IMR-90 (cell line): ENCODE data around the gene PXDC1. TPM values are rescaled to one million over a fixed set of nuclear protein-coding genes. Genes with fewer than 3 reads are reported as not detected.

Experiments used
- ATAC-seq: fragments of 200-7000 bp; cut with Tn5 transposase; 2 replicates; pipeline ENCODE4 v1.9.1; 2020; ENCODE audit warnings: low read depth, mild to moderate bottlenecking, moderate library complexity
- BruUV-seq: library from RNA; stranded (reverse); fragments of 400-500 nt; replicated peaks from 2 replicates; lab custom pipeline; 2021; lab: Mats Ljungman, UMichigan
- CTCF ChIA-PET: fragments of 300-600 bp; formaldehyde crosslinking; extraction: SDS; loops from one replicate; lab custom pipeline; 2021; ENCODE audit warnings: antibody characterized with exemption; lab: Yijun Ruan, JAX
- POLR2A ChIA-PET: fragments of 300-600 bp; sonication (Branson Sonifier 250); formaldehyde crosslinking; loops from one replicate; lab custom pipeline; 2022; ENCODE audit warnings: antibody characterized with exemption; ENCODE audit not compliant: unreplicated experiment; lab: Charles Lee
- DNase-seq: peaks from one replicate; pipeline ENCODE4 v3.0.0; 2013
- H2AFZ ChIP-seq: replicated peaks from 2 replicates; pipeline ENCODE3; 2013; ENCODE audit warnings: low read length, mild to moderate bottlenecking; ENCODE audit not compliant: poor library complexity
- H2AK5ac ChIP-seq: 2 replicates; pipeline ENCODE4 v1.6.1; 2013; ENCODE audit warnings: low read depth, low read length, inconsistent platforms
- H2AK9ac ChIP-seq: replicated peaks from 2 replicates; pipeline ENCODE3; 2013; ENCODE audit warnings: mild to moderate bottlenecking, low read depth, low read length, moderate library complexity; ENCODE audit not compliant: poor library complexity
- H2BK120ac ChIP-seq: 2 replicates; pipeline ENCODE4 v1.6.1; 2013; ENCODE audit warnings: low read depth, low read length, inconsistent platforms
- H2BK15ac ChIP-seq: 3 replicates; pipeline ENCODE4 v1.6.1; 2013; ENCODE audit warnings: low read depth, low read length, inconsistent platforms
- H2BK20ac ChIP-seq: 2 replicates; pipeline ENCODE4 v1.6.1; 2013; ENCODE audit warnings: low read depth, mild to moderate bottlenecking, inconsistent platforms, low read length, moderate library complexity
- H2BK5ac ChIP-seq: 2 replicates; pipeline ENCODE4 v1.6.1; 2013; ENCODE audit warnings: mild to moderate bottlenecking, low read depth, low read length, inconsistent platforms; ENCODE audit not compliant: poor library complexity, severe bottlenecking
- H3K14ac ChIP-seq: replicated peaks from 2 replicates; pipeline ENCODE4 v1.6.1; 2013; ENCODE audit warnings: low read depth, low read length, inconsistent platforms
- H3K18ac ChIP-seq: 2 replicates; pipeline ENCODE4 v1.6.1; 2013; ENCODE audit warnings: low read depth, low read length, control low read depth
- H3K23ac ChIP-seq: 2 replicates; pipeline ENCODE4 v1.6.1; 2013; ENCODE audit warnings: low read depth, low read length, inconsistent platforms
- H3K27ac ChIP-seq: 2 replicates; pipeline ENCODE4 v1.5.1; 2013; ENCODE audit warnings: mild to moderate bottlenecking, control low read depth, low read length; ENCODE audit not compliant: insufficient read depth
- H3K27me3 ChIP-seq: 2 replicates; pipeline ENCODE4 v1.6.1; 2013; ENCODE audit warnings: low read length; ENCODE audit not compliant: control insufficient read depth, insufficient read depth
- H3K36me3 ChIP-seq: 2 replicates; pipeline ENCODE4 v1.6.1; 2013; ENCODE audit warnings: low read length, mixed read lengths; ENCODE audit not compliant: control insufficient read depth, insufficient read depth
- H3K4ac ChIP-seq: 2 replicates; pipeline ENCODE4 v1.6.1; 2013; ENCODE audit warnings: low read depth, low read length, inconsistent platforms
- H3K4me1 ChIP-seq: 2 replicates; pipeline ENCODE4 v1.6.1; 2013; ENCODE audit warnings: low read length, mixed read lengths; ENCODE audit not compliant: control insufficient read depth, insufficient read depth
- H3K4me2 ChIP-seq: 2 replicates; pipeline ENCODE4 v1.6.1; 2013; ENCODE audit warnings: low read depth, mild to moderate bottlenecking, control low read depth, low read length, moderate library complexity
- H3K4me3 ChIP-seq: 2 replicates; pipeline ENCODE4 v1.5.1; 2013; ENCODE audit warnings: low read depth, mild to moderate bottlenecking, control low read depth, low read length, moderate library complexity; ENCODE audit not compliant: insufficient read depth
- H3K56ac ChIP-seq: 2 replicates; pipeline ENCODE4 v1.6.1; 2013; ENCODE audit warnings: low read length, inconsistent platforms; ENCODE audit not compliant: insufficient read depth; ENCODE audit errors: extremely low read depth
- H3K79me1 ChIP-seq, 2 experiments: 2 replicates each; pipeline ENCODE4 v1.6.1; 2013; ENCODE audit warnings: low read length in 2 of 2, inconsistent platforms in 1 of 2, low read depth in 1 of 2
- H3K9ac ChIP-seq: 2 replicates; pipeline ENCODE4 v1.6.1; 2013; ENCODE audit warnings: low read depth, low read length, control low read depth
- H3K9me1 ChIP-seq: 2 replicates; pipeline ENCODE4 v1.6.1; 2013; ENCODE audit warnings: low read length, inconsistent platforms; ENCODE audit not compliant: insufficient read depth
- H3K9me3 ChIP-seq: 2 replicates; pipeline ENCODE4 v1.6.1; 2013; ENCODE audit warnings: low read length; ENCODE audit not compliant: control insufficient read depth, insufficient read depth
- H4K20me1 ChIP-seq: 2 replicates; pipeline ENCODE4 v1.6.1; 2013; ENCODE audit warnings: low read length, inconsistent platforms; ENCODE audit not compliant: insufficient read depth
- H4K5ac ChIP-seq: 2 replicates; pipeline ENCODE4 v1.6.1; 2013; ENCODE audit warnings: mild to moderate bottlenecking, low read depth, low read length, control low read depth
- H4K8ac ChIP-seq, 2 experiments: 2 replicates each; pipeline ENCODE4 v1.6.1; 2013; ENCODE audit warnings: low read depth in 2 of 2, low read length in 2 of 2, control low read depth in 1 of 2, inconsistent platforms in 1 of 2
- H4K91ac ChIP-seq: 2 replicates; pipeline ENCODE4 v1.6.1; 2013; ENCODE audit warnings: low read depth, low read length, inconsistent platforms; ENCODE audit not compliant: insufficient read depth
- BHLHE40 ChIP-seq: fragments of 150-350 bp; IDR thresholded peaks from 2 replicates; pipeline ENCODE4 v1.6.1; 2016; ENCODE audit warnings: mild to moderate bottlenecking, low read depth, low read length
- CEBPB ChIP-seq: IDR thresholded peaks from 2 replicates; pipeline ENCODE4 v1.6.1; 2012; ENCODE audit warnings: low read depth, low read length, improper control_type of control experiment
- ELK1 ChIP-seq: fragments of 150-350 bp; IDR thresholded peaks from 2 replicates; pipeline ENCODE4 v1.6.1; 2016; ENCODE audit warnings: low read depth, mild to moderate bottlenecking, low read length, moderate library complexity, borderline replicate concordance
- FOS ChIP-seq: fragments of 150-350 bp; IDR thresholded peaks from 2 replicates; pipeline ENCODE4 v1.6.1; 2016; ENCODE audit warnings: low read depth, low read length
- MAFK ChIP-seq: IDR thresholded peaks from 2 replicates; pipeline ENCODE4 v1.6.1; 2012; ENCODE audit warnings: low read depth, low read length, improper control_type of control experiment
- MXI1 ChIP-seq: IDR thresholded peaks from 2 replicates; pipeline ENCODE4 v1.6.1; 2012; ENCODE audit warnings: low read depth, mild to moderate bottlenecking, low read length, moderate library complexity, borderline replicate concordance
- NFE2L2 ChIP-seq: fragments of 150-350 bp; IDR thresholded peaks from 2 replicates; pipeline ENCODE4 v1.6.1; 2016; ENCODE audit warnings: low read depth, mild to moderate bottlenecking, low read length
- POLR2A ChIP-seq: IDR thresholded peaks from 2 replicates; pipeline ENCODE4 v1.6.1; 2012; ENCODE audit warnings: mild to moderate bottlenecking, low read depth, low read length
- RAD21 ChIP-seq: IDR thresholded peaks from 2 replicates; pipeline ENCODE4 v1.6.1; 2012; ENCODE audit warnings: low read length, improper control_type of control experiment
- RFX5 ChIP-seq: IDR thresholded peaks from 2 replicates; pipeline ENCODE4 v1.8.0; 2012; ENCODE audit warnings: low read depth, mild to moderate bottlenecking, low read length, moderate library complexity
- SMC3 ChIP-seq: fragments of 150-350 bp; IDR thresholded peaks from 2 replicates; pipeline ENCODE4 v1.6.1; 2016; ENCODE audit warnings: low read depth, mild to moderate bottlenecking, antibody characterized with exemption, low read length, moderate library complexity
- WGBS, 2 experiments: methylation state at CpG; one replicate each; pipeline versions ENCODE4 v1.1.5 to v1.1.7; 2013; ENCODE audit warnings: missing lambda C conversion rate in 2 of 2; ENCODE audit not compliant: insufficient read length in 1 of 2; ENCODE audit errors: extremely low coverage in 2 of 2; 5-methylcytosine and 5-hydroxymethylcytosine counted together
- dilution Hi-C: fragments of 300-500 bp; cut with HindIII; formaldehyde crosslinking; loops from one replicate; pipeline ENCODE4 v1.14.3; 2018; ENCODE audit warnings: low sequenced_read_pairs; ENCODE audit not compliant: unreplicated experiment
- in situ Hi-C: fragments of 300-500 bp; cut with MboI; formaldehyde crosslinking; loops from 3 replicates; pipeline ENCODE4 v1.14.3; 2019; ENCODE audit warnings: low sequenced_read_pairs, inconsistent platforms, mixed read lengths
- intact Hi-C: fragments of 100-400 bp; cut with micrococcal nuclease; formaldehyde crosslinking; loops from 2 replicates; pipeline ENCODE4 v1.10.0; 2022
- polyA plus RNA-seq, 3 experiments: library from polyadenylated mRNA; depleted of rRNA; stranded (reverse); fragments of >200 nt; gene quantifications; 2 replicates each; pipeline ENCODE4 v1.2.3, GENCODE V29; 2012; ENCODE audit warnings: low replicate concordance in 1 of 3
- total RNA-seq: library from RNA; depleted of rRNA; stranded (reverse); fragments of >200 nt; gene quantifications from 2 replicates; pipeline ENCODE4 v1.2.3, GENCODE V29; 2012
- TF ChIP-seq, protein P1 (sequence below): fragments of 150-350 bp; IDR thresholded peaks from 2 replicates; pipeline ENCODE4 v1.6.1; 2017; ENCODE audit warnings: mild to moderate bottlenecking, antibody characterized with exemption, low read length, low read depth
- TF ChIP-seq, protein P2 (sequence below): conservative IDR thresholded peaks from 2 replicates; pipeline ENCODE4 v1.5.1; 2012; ENCODE audit warnings: mild to moderate bottlenecking, low read depth, low read length, improper control_type of control experiment

PXDC1 gene
- total and polyA plus RNA-seq, 2 of the 4 experiments (the other 2 are of a cell fraction), result 63.3 to 72.2 TPM

DNA sequence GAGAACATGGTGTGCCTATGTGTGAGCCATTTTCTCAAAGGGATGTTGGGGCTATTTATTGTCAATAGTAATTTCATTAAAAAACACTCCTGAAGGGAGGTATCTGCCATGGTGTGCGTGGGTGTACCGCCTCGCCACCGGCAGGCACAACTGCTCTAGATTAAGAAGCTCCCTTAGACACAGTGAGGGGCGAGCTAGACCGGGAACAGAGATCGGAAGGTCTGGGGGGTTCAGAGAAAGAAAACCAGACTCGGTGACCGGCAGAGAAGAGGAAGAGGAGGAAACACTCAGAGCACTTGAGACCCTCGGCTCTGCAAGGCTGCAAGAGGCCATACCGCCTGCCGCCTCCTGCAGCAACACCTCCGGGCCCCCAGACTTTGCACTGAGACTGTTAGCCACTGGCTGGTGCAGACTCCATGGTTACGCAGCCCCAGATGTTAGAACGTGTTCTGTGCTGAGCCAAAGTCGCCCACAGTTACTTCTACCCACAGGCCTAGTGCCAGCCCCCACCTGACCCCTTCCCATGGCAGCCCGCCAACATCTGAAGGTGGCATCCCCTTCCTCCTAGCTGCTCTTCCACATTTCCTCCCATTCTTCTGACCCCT is 18.1 kb downstream of the PXDC1 start:
- TF ChIP-seq FOS, result no peak
- no peak for TF ChIP-seq MAFK
- TF ChIP-seq BHLHE40, result no peak
- TF ChIP-seq, protein P1, sequence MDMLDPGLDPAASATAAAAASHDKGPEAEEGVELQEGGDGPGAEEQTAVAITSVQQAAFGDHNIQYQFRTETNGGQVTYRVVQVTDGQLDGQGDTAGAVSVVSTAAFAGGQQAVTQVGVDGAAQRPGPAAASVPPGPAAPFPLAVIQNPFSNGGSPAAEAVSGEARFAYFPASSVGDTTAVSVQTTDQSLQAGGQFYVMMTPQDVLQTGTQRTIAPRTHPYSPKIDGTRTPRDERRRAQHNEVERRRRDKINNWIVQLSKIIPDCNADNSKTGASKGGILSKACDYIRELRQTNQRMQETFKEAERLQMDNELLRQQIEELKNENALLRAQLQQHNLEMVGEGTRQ, result no peak
- no peak for TF ChIP-seq MXI1
- TF ChIP-seq SMC3, result no peak
- TF ChIP-seq RAD21, result no peak
- no peak for TF ChIP-seq ELK1
- TF ChIP-seq, protein P2, sequence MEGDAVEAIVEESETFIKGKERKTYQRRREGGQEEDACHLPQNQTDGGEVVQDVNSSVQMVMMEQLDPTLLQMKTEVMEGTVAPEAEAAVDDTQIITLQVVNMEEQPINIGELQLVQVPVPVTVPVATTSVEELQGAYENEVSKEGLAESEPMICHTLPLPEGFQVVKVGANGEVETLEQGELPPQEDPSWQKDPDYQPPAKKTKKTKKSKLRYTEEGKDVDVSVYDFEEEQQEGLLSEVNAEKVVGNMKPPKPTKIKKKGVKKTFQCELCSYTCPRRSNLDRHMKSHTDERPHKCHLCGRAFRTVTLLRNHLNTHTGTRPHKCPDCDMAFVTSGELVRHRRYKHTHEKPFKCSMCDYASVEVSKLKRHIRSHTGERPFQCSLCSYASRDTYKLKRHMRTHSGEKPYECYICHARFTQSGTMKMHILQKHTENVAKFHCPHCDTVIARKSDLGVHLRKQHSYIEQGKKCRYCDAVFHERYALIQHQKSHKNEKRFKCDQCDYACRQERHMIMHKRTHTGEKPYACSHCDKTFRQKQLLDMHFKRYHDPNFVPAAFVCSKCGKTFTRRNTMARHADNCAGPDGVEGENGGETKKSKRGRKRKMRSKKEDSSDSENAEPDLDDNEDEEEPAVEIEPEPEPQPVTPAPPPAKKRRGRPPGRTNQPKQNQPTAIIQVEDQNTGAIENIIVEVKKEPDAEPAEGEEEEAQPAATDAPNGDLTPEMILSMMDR, result no peak
- no peak for TF ChIP-seq RFX5
- no peak for TF ChIP-seq CEBPB
- TF ChIP-seq NFE2L2, result no peak
- no peak for TF ChIP-seq POLR2A
- POLR2A ChIA-PET, result no interaction called here
- no peak overlapping the region for H4K5ac ChIP-seq
- 0 out of 2 replicates have a peak, but pooled peaks cover 4% of the 10 kb centered on the region for H3K9me3 ChIP-seq
- CTCF ChIA-PET, result interaction anchor here (0.6 to 1.8 kb wide), 2 partner anchors 220 to 454 kb away, joined by 6 read pairs; no protein-coding TSS in a partner anchor
- H3K9me1 ChIP-seq, result peaks cover 11% of the 10 kb centered on the region
- in situ Hi-C loops (loop anchor here (5.0 to 25.0 kb wide), 3 partner anchors 321 to 596 kb away; no protein-coding TSS in a partner anchor), dilution Hi-C loops (no loop called here), intact Hi-C loops (loop anchor here (2.0 to 5.0 kb wide), 2 partner anchors 277 to 736 kb away; partner anchors contain the start of genes NQO2 and SLC22A23)
- BruUV-seq, result no TSS peak
- ATAC-seq (no peak), DNase-seq (no peak)
- H2BK5ac ChIP-seq, result no peak overlapping the region
- no peak overlapping the region for H2BK15ac ChIP-seq
- H2AK5ac ChIP-seq, result no peak overlapping the region
- no peaks in the 10 kb centered on the region for H3K27me3 ChIP-seq
- H4K8ac ChIP-seq, result no peak overlapping the region
- H3K4me3 ChIP-seq, result no peak overlapping the region
- no peak overlapping the region for H3K56ac ChIP-seq
- H4K20me1 ChIP-seq, result peaks cover 98% of the 10 kb centered on the region
- H2AFZ ChIP-seq, result no peak overlapping the region
- WGBS, 2 experiments, result 95% methylated on average over 8 of the region's 17 CpGs; no CpG with 5 or more reads in 1 of the 2 experiments
- no peak overlapping the region for H4K91ac ChIP-seq
- no peak overlapping the region for H2BK20ac ChIP-seq
- H3K23ac ChIP-seq, result no peak overlapping the region
- H3K4me2 ChIP-seq, result no peak overlapping the region
- no peak overlapping the region for H3K4ac ChIP-seq
- no peak overlapping the region for H3K14ac ChIP-seq
- no peak overlapping the region for H3K27ac ChIP-seq
- H3K4me1 ChIP-seq, result peaks cover 10% of the 10 kb centered on the region
- H2BK120ac ChIP-seq, result no peak overlapping the region
- no peak overlapping the region for H3K18ac ChIP-seq
- no peak overlapping the region for H2AK9ac ChIP-seq
- no peak overlapping the region for H3K9ac ChIP-seq
- H3K36me3 ChIP-seq, result peaks cover 49% of the 10 kb centered on the region
- H3K79me1 ChIP-seq, result peaks cover 54 to 100% of the 10 kb centered on the region in 2 experiments
